Right cardiac atrium (tissue), 5 donors: ENCODE measurements around the gene VPS4B. TPM values are rescaled to one million over a fixed set of nuclear protein-coding genes. Genes with fewer than 3 reads are reported as not detected.

Source experiments
- ATAC-seq, 2 donors: fragments of 200-7000 bp; cut with Tn5 transposase; one replicate each; pipeline versions ENCODE4 v1.8.0 to v1.9.1; 2020; ENCODE audit warnings: moderate library complexity in 2 of 2, mild to moderate bottlenecking in 1 of 2
- DNase-seq, 3 donors: peaks; one replicate each; pipeline ENCODE4 v3.0.0-alpha.2; 2020
- H3K27ac ChIP-seq: one replicate; pipeline ENCODE4 v1.5.1; 2013; ENCODE audit warnings: mild to moderate bottlenecking, low read length, control low read depth, moderate library complexity
- H3K27me3 ChIP-seq: one replicate; pipeline ENCODE4 v1.6.1; 2013; ENCODE audit not compliant: control insufficient read depth, insufficient read depth
- H3K4me1 ChIP-seq: one replicate; pipeline ENCODE4 v1.6.1; 2013; ENCODE audit warnings: low read length; ENCODE audit not compliant: control insufficient read depth, insufficient read depth
- H3K4me3 ChIP-seq: one replicate; pipeline ENCODE4 v1.5.1; 2013; ENCODE audit warnings: low read length, control low read depth
- H3K9me3 ChIP-seq: one replicate; pipeline ENCODE4 v1.6.1; 2013; ENCODE audit warnings: low read length; ENCODE audit not compliant: control insufficient read depth
- WGBS: extraction: QIAGEN DNeasy Blood & Tissue Kit; methylation state at CpG from one replicate; pipeline ENCODE4 v1.1.7; 2013; 5-methylcytosine and 5-hydroxymethylcytosine counted together
- intact Hi-C, 4 donors: fragments of 100-400 bp; cut with DNase I; formaldehyde crosslinking; loops; one replicate each; pipeline versions ENCODE4 v1.11.0 to v1.14.0; 2022 to 2023
- polyA plus RNA-seq: library from polyadenylated mRNA; stranded (reverse); fragments of 200-250 nt; gene quantifications from one replicate; pipeline ENCODE4 v1.2.3, GENCODE V29; 2013
- total RNA-seq, 4 donors: library from RNA; stranded (reverse); fragmentation: NEBNext Ultra II Directional; extraction: Animal tissue kit (Norgen Biotek cat#: 25700); gene quantifications; one replicate each; pipeline ENCODE4 v1.2.1, GENCODE V29; 2021
- donor health status: healthy with polysubstance abuse.
- donor health status: DM: no; HTN: yes; CAD: no.
- donor health status: DM: no; HTN: no; CAD: no.
- donor health status: DM: no; HTN: yes; CAD: no; lungs with severe emphysema.
- donor health status: DM: yes; HTN: yes; CAD: no.

Gene VPS4B
- total and polyA plus RNA-seq, 5 donors: 8.0 to 28.8 (median 27.2) TPM

DNA sequence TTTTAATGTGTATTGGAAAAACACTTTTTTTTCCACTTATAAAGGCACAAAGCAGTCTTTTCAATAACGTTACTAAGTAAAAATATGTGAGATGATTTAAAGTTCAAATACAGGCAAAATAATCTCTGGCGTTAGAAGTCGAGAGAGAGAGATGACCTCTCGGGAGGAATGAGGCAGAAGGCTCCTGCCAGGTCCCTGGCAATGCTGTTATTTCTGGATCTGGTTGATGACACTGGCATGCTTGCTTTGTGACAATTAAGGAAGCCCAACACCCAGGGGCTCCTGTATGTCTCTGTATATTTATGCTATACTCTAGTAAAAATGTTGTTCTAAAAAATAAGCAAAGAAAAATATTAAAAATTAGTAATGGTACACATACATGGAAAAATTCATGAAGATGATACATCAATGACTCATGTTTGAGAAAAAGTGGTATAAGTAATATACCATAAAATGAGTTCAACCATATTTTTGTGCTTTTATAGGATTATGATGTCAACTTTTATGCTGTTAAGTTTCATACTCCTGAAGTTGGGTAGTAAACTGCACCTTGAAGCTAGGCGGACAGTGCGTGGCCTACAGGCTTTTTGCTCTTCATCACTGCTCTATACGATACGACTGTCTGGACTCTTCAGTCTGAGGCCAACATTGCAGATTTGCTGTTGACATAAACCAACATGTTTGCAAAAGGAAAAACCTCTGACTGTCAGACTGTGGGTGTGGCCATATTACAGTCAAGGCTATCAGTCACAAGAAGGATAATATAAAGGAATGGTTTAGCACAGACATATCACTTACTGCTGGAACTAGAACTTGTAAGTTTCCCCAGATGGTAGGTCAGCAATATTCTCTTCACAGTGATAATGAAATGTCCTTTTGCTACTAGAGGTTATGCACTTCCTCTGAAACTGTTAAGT lies 19.8 kb downstream of the VPS4B start:
- Histone ChIP-seq H3K4me1 (peaks cover 2% of the 10 kb centered on the region), H3K4me3 (no peak overlapping the region), H3K9me3 (no peaks in the 10 kb centered on the region), H3K27ac (peak overlapping the region; percentile 83), H3K27me3 (no peaks in the 10 kb centered on the region)
- intact Hi-C loops: no loop called here
- 71% methylated on average over 8 of the region's 8 CpGs for WGBS
- ATAC-seq (peak in 1 of 2 donors; percentile 78), DNase-seq (no peak)

DNA sequence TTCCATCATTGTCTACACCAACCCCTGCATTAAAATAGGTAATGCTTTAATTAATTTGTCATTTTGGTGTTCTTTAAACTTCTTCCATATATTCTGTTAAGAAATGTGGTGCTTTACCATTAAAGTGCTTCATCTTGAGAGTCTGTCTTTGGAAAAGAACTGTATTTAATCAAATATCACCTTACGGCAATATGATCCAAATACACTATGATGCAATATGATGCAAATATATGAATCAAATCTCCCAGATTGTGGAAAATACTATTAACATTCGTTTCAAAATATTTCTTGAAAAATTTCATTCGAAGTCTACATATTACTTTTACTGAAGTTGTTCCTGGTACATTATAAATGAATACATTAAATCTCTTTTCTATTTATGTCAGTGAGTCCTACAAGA lies 23.0 kb downstream of the VPS4B start:
- DNase-seq (no peak), ATAC-seq (no peak)
- H3K4me3 ChIP-seq: no peak overlapping the region
- intact Hi-C loops: no loop called here
- H3K4me1 ChIP-seq: no peaks in the 10 kb centered on the region
- WGBS: 96% methylated on average over 3 of the region's 3 CpGs
- H3K27ac ChIP-seq: no peak overlapping the region
- no peaks in the 10 kb centered on the region for H3K9me3 ChIP-seq
- no peaks in the 10 kb centered on the region for H3K27me3 ChIP-seq

DNA sequence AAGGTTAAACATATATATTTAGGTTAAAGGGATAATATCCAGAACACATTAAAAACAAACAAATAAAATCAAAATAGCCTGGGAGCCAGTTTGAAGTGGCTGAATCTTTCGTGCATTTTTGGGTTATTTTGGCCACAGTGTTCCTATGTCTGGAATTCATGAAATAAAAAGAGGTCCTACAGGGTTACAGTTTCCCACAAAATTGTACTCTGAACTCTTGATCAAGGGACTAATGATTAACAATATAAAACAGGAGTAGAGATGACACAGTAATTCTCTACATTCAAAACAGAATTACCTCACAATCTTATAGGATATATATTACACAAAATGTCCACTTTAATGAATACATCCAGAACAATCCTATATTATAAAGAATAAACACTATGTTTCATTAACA lies 24.9 kb downstream of the VPS4B start:
- Histone ChIP-seq H3K9me3 (no peaks in the 10 kb centered on the region), H3K4me1 (no peaks in the 10 kb centered on the region), H3K27me3 (no peaks in the 10 kb centered on the region), H3K27ac (no peak overlapping the region), H3K4me3 (no peak overlapping the region)
- WGBS: 91% methylated on average over 1 of the region's 1 CpG
- no peak for DNase-seq
- ATAC-seq: no peak
- intact Hi-C loops: no loop called here

DNA sequence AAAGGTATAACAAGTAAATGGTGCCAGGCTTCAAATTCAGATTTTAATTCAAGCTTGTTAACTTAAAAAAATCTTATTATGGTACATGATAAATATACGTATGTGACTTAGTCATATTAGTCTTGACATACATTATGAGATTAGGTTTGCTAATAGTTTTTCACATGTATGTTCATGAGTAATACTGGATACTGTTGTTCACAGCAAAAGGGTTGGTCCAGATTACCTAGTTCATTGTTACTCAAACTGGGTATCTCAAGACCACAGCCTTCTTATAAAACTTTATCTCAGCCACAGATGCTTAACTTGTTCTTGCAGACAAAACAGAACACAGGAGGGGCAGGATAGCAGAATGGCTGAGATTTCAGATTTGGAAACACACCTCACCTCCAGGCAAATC lies 26.8 kb downstream of the VPS4B start:
- Histone ChIP-seq H3K4me3 (no peak overlapping the region), H3K27me3 (no peaks in the 10 kb centered on the region), H3K9me3 (no peaks in the 10 kb centered on the region), H3K27ac (no peak overlapping the region), H3K4me1 (no peaks in the 10 kb centered on the region)
- WGBS: 95% methylated on average over 1 of the region's 1 CpG
- no peak for DNase-seq
- no peak for ATAC-seq
- intact Hi-C loops: no loop called here

DNA sequence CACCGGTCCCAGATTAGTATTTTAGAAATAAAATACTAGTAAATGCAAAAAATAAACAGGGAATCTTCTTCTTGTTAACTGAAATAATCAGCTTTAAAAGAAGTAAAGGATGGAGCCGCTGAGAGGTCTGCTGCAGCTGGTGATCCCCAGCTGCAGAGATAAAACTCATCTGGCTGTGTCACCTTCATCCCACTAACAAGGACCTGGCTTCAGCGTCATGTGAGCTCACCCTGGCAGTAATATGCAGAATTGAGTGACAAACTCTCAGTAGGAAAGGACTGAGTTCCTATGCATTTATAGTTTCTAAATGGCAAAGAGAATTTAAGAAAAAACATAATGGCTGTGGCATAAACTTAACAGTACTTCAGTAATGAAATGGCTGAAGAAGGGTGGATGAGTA lies 27.3 kb downstream of the VPS4B start:
- Histone ChIP-seq H3K27me3 (no peaks in the 10 kb centered on the region), H3K4me1 (no peaks in the 10 kb centered on the region), H3K27ac (no peak overlapping the region), H3K9me3 (no peaks in the 10 kb centered on the region), H3K4me3 (no peak overlapping the region)
- 77% methylated on average over 3 of the region's 3 CpGs for WGBS
- ATAC-seq (no peak), DNase-seq (no peak)
- intact Hi-C loops: no loop called here

DNA sequence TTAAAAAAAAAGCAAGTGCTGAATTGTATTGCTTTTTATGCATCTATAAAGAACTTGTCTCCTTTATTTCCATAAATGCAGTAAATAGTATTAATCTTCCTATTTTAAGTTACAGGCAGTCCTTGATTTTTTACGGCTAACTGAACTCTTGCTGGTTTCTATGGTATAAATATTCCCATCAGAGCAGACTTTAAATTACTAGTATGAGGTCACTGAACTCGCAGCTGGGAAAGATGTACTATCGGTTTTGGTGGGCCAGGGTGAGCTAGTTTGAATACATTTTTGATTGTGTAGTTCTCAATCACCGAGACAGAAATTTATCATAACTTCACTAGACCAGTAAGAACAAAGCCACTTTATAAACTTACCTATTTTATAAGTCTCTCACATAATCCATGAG lies 34.4 kb downstream of the VPS4B start:
- 86% methylated on average over 4 of the region's 4 CpGs for WGBS
- intact Hi-C loops: no loop called here
- Histone ChIP-seq H3K27ac (no peak overlapping the region), H3K4me3 (no peak overlapping the region), H3K4me1 (no peaks in the 10 kb centered on the region), H3K9me3 (no peaks in the 10 kb centered on the region), H3K27me3 (no peaks in the 10 kb centered on the region)
- DNase-seq (no peak), ATAC-seq (no peak)

DNA sequence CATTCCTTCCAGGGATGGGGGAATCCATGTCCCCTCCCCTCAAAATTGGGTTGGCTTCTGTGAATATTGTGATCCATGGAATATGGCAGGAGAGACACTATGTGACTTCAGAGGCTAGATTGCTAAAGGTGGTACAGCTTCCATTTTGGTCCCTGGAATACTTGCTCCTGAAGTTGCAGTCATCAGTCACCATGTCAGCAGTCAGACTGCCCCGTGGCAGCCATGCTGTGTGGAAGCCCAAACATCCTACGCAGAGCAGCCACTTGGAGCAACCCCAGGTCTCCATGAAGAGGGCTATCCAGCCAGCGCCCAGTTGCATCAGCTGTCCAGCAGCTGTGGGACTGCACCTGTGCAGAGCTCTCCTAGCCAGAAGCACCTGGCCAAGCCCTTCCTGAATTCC lies 39.4 kb downstream of the VPS4B start:
- Histone ChIP-seq H3K9me3 (no peaks in the 10 kb centered on the region), H3K4me3 (no peak overlapping the region), H3K27me3 (no peaks in the 10 kb centered on the region), H3K27ac (no peak overlapping the region), H3K4me1 (no peaks in the 10 kb centered on the region)
- WGBS: 81% methylated on average over 3 of the region's 3 CpGs
- no peak for ATAC-seq
- no peak for DNase-seq
- intact Hi-C loops: no loop called here

DNA sequence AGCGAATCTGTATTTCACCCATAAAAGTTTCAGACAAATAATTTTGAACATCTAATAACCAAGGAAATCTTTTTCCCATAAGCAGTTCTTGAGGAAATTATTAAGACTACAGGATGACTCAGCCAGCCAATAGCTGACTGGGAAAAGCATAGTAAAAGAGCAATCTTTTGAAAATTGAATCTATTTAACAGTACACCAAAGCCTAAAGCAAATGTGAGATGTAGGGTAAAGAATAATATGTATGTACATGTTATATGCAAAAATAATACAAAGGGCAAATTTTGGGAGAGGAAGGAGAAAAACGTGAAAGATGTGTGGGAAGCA lies 42.7 kb downstream of the VPS4B start:
- H3K27ac ChIP-seq: no peak overlapping the region
- no peaks in the 10 kb centered on the region for H3K9me3 ChIP-seq
- H3K4me3 ChIP-seq: no peak overlapping the region
- WGBS: 76% methylated on average over 2 of the region's 2 CpGs
- H3K4me1 ChIP-seq: no peaks in the 10 kb centered on the region
- intact Hi-C loops: no loop called here
- no peak for ATAC-seq
- H3K27me3 ChIP-seq: no peaks in the 10 kb centered on the region
- no peak for DNase-seq

- WGBS: 71% methylated on average over 4 of the region's 4 CpGs
- no peaks in the 10 kb centered on the region for H3K4me1 ChIP-seq
- intact Hi-C loops: no loop called here
- no peak for DNase-seq
- no peak overlapping the region for H3K27ac ChIP-seq
- no peak for ATAC-seq
- no peaks in the 10 kb centered on the region for H3K27me3 ChIP-seq
- H3K4me3 ChIP-seq: no peak overlapping the region
- no peaks in the 10 kb centered on the region for H3K9me3 ChIP-seq
Observed at GRCh38 chr18:63378919-63379638, 43.2 kb downstream of the VPS4B start.

GRCh38 chr18:63377275-63377980 lies 44.8 kb downstream of the VPS4B start:
- intact Hi-C loops: no loop called here
- no peak for ATAC-seq
- Histone ChIP-seq H3K4me1 (no peaks in the 10 kb centered on the region), H3K4me3 (no peak overlapping the region), H3K9me3 (no peaks in the 10 kb centered on the region), H3K27me3 (no peaks in the 10 kb centered on the region), H3K27ac (no peak overlapping the region)
- 73% methylated on average over 2 of the region's 2 CpGs for WGBS
- no peak for DNase-seq

DNA sequence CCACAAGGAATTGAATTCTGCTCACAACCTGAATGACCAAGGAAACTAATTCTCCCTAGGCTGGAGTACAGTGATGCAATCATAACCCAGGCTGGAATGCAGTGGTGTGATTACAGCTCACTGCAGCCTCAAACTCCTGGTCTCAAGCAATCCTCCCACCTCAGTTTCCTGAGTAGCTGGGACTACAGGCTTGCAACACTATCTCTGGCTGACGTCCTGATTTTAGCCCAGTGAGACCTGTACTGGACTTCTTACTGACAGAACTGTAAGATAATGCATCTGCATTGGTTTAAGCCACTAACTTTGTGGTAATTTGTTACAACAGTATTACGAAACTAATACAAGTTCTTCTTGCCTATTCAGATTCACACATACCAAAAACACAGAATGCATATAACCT lies 45.7 kb downstream of the VPS4B start:
- no peaks in the 10 kb centered on the region for H3K9me3 ChIP-seq
- ATAC-seq: no peak
- WGBS: 75% methylated on average over 2 of the region's 2 CpGs

More for the DNA sequence above, 45.7 kb downstream of the VPS4B start:
- no peak overlapping the region for H3K4me3 ChIP-seq
- no peak for DNase-seq
- no peaks in the 10 kb centered on the region for H3K27me3 ChIP-seq
- no peak overlapping the region for H3K27ac ChIP-seq
- no peaks in the 10 kb centered on the region for H3K4me1 ChIP-seq
- intact Hi-C loops: no loop called here
